Uterus (tissue), 2 donors: ENCODE results near the gene CHST12.
A peak's percentile ranks its signal among the peaks of the same experiment; 100 is the strongest.

Experiments
- CTCF ChIP-seq, 4 experiments: fragments of 200-600 bp in 2 of 4; fragments of 450-650 bp in 2 of 4; sonication (generic) in 2 of 4; IDR thresholded peaks; one replicate each; pipeline ENCODE4 v1.5.1; 2016 to 2019; ENCODE audit warnings: antibody characterized with exemption in 4 of 4, mild to moderate bottlenecking in 2 of 4, moderate library complexity in 1 of 4
- POLR2A ChIP-seq, 2 donors: fragments of 450-650 bp; IDR thresholded peaks; one replicate each; pipeline ENCODE4 v1.6.1; 2016; ENCODE audit warnings: antibody characterized with exemption in 2 of 2, mild to moderate bottlenecking in 1 of 2, moderate library complexity in 1 of 2

DNA sequence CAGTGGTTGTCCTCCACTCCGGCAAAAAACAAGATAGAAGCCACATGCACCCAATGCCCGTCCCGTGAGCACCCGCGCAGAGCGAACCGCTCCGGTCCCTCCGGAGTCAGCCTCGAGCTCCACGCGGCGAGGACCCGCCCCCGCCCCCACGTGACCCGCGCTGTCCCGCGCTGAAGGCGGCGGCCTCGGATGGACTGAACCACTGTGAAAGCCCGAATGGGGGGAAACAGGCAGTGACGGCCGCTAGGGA lies 49.5 kb upstream of the CHST12 start:
- TF ChIP-seq CTCF (IDR thresholded peaks at IDR 0.05) (no peak), POLR2A (IDR thresholded peaks at IDR 0.05) (peak in 1 of 2 donors; percentile 28)
